Progenitor cell of endocrine pancreas (in vitro differentiated cells): ENCODE data around the gene C1QTNF3. TPM values are rescaled to one million over a fixed set of nuclear protein-coding genes. Genes with fewer than 3 reads are reported as not detected.
"Not testable (repeated sequence)": the region's sequence is repeated elsewhere in the genome, so short reads cannot be mapped to it uniquely, and the experiment has no call there.

Source experiments
- DNase-seq: peaks from one replicate; pipeline ENCODE4 v3.0.0; 2021; ENCODE audit warnings: low spot score; ENCODE audit not compliant: unreplicated experiment
- H3K27ac Mint-ChIP-seq: 2 replicates; pipeline ENCODE4 v1.8.0; 2021; ENCODE audit warnings: mild to moderate bottlenecking, moderate library complexity, mixed read lengths
- H3K27me3 Mint-ChIP-seq: 2 replicates; pipeline ENCODE4 v1.8.0; 2021; ENCODE audit warnings: mixed read lengths
- H3K36me3 Mint-ChIP-seq: 2 replicates; pipeline ENCODE4 v1.8.0; 2022; ENCODE audit warnings: mixed read lengths; ENCODE audit not compliant: insufficient read depth
- H3K4me1 Mint-ChIP-seq: 2 replicates; pipeline ENCODE4 v1.8.0; 2021; ENCODE audit warnings: low read depth, mixed read lengths
- H3K4me3 Mint-ChIP-seq: 2 replicates; pipeline ENCODE4 v1.8.0; 2021; ENCODE audit warnings: low read depth, mild to moderate bottlenecking, moderate library complexity, mixed read lengths
- H3K9me3 Mint-ChIP-seq: 2 replicates; pipeline ENCODE4 v1.8.0; 2021; ENCODE audit warnings: low read depth, mixed read lengths
- CTCF ChIP-seq: fragments of 200-600 bp; sonication (generic); IDR thresholded peaks from one replicate; pipeline ENCODE4 v1.5.0; 2021; ENCODE audit warnings: antibody characterized with exemption, mild to moderate bottlenecking; ENCODE audit not compliant: unreplicated experiment
- long read RNA-seq: library from polyadenylated mRNA; unstranded; transcript quantifications from one replicate; pipeline ENCODE4 v2.0.0, GENCODE V29; 2020
- total RNA-seq: library from RNA; stranded (reverse); gene quantifications from 2 replicates; pipeline ENCODE4 v1.2.1, GENCODE V29; 2021

The C1QTNF3 gene
- total RNA-seq: 9.6 and 11.0 TPM in 2 replicates
- long read RNA-seq, partial matches to known transcripts: 0 of 2 reads
- long read RNA-seq, other reads (novel, unspliced or antisense): 2 of 2 reads

GRCh38 chr5:34043099-34043876 lies at the start of gene C1QTNF3:
TSS of gene C1QTNF3 (minus strand) at chr5:34043213. CDS start at chr5:34043125, 88 bp downstream.
- Mint-ChIP-seq H3K4me3 (no peak within 1 kb of the TSS), H3K36me3 (peaks cover 2% of the 10 kb centered on the region), H3K9me3 (no peaks in the 10 kb centered on the region), H3K27me3 (no peaks in the 10 kb centered on the region), H3K27ac (no peak within 1 kb of the TSS), H3K4me1 (peaks cover 3% of the 10 kb centered on the region)
- no peak for DNase-seq
- no peak for TF ChIP-seq CTCF

- H3K27ac Mint-ChIP-seq, H3K4me3 Mint-ChIP-seq, H3K4me1 Mint-ChIP-seq, DNase-seq, H3K36me3 Mint-ChIP-seq, H3K27me3 Mint-ChIP-seq, H3K9me3 Mint-ChIP-seq: not testable (repeated sequence)
Measured at GRCh38 chr5:34091039-34091438, 48.0 kb upstream of the C1QTNF3 start.

GRCh38 chr5:34089802-34090201 lies 46.8 kb upstream of the C1QTNF3 start:
- not testable (repeated sequence) for H3K4me1 Mint-ChIP-seq, H3K27me3 Mint-ChIP-seq, H3K4me3 Mint-ChIP-seq, H3K9me3 Mint-ChIP-seq, DNase-seq, H3K36me3 Mint-ChIP-seq, H3K27ac Mint-ChIP-seq

- H3K4me3 Mint-ChIP-seq, H3K27me3 Mint-ChIP-seq, DNase-seq, H3K27ac Mint-ChIP-seq, H3K9me3 Mint-ChIP-seq, H3K36me3 Mint-ChIP-seq, H3K4me1 Mint-ChIP-seq: not testable (repeated sequence)
Measured at GRCh38 chr5:34087728-34088127, 44.7 kb upstream of the C1QTNF3 start.

GRCh38 chr5:34083898-34084297 lies 40.9 kb upstream of the C1QTNF3 start:
- not testable (repeated sequence) for H3K4me3 Mint-ChIP-seq, H3K27me3 Mint-ChIP-seq, H3K9me3 Mint-ChIP-seq, H3K4me1 Mint-ChIP-seq, H3K36me3 Mint-ChIP-seq, DNase-seq, H3K27ac Mint-ChIP-seq

DNA sequence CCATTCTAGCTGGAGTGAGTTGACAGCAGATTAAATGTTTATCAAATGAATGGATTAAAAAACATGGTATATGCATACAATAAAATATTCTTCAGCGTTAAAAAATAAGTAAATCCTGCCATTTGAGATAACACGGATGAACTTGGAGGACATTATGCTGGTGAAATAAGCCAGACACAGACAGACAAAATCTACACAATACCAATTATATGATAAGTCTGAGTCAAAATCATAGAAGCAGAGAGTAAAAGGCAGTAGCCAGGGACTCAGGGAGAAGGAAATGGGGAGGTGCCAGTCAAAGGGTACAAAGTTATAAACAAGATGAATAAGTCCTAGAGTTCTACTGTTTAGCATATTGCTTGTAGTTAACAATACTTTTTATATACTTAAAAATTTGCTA lies 36.5 kb upstream of the C1QTNF3 start:
- not testable (repeated sequence) for H3K27me3 Mint-ChIP-seq, H3K36me3 Mint-ChIP-seq, H3K9me3 Mint-ChIP-seq, H3K4me1 Mint-ChIP-seq, H3K27ac Mint-ChIP-seq, DNase-seq, H3K4me3 Mint-ChIP-seq

- not testable (repeated sequence) for H3K4me1 Mint-ChIP-seq, H3K4me3 Mint-ChIP-seq, H3K9me3 Mint-ChIP-seq, H3K27me3 Mint-ChIP-seq, H3K27ac Mint-ChIP-seq, H3K36me3 Mint-ChIP-seq, DNase-seq
Measured at GRCh38 chr5:34077636-34078035, 34.6 kb upstream of the C1QTNF3 start.

GRCh38 chr5:34076719-34077364 lies 33.8 kb upstream of the C1QTNF3 start:
- not testable (repeated sequence) for H3K27ac Mint-ChIP-seq, H3K27me3 Mint-ChIP-seq, H3K9me3 Mint-ChIP-seq, H3K4me1 Mint-ChIP-seq, DNase-seq, H3K36me3 Mint-ChIP-seq, H3K4me3 Mint-ChIP-seq

DNA sequence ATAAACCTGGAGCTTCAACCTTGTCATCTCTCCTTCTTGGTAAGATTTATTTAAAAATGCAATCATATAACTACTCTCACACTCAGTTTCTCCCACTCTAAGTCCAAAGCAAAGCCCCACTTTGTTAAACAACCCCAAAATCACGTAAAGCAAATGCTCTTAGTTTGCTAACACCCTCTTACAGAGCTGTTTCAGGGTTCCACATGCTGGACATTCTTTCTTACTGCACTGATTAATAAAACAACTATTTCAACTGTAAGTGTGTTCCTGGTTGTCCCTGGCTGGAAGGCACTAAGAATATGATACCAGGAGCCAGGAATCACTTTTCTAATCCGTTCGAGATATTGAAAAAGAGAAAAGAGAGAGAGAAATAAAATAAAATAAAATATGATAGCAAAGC lies 31.5 kb upstream of the C1QTNF3 start:
- H3K27ac Mint-ChIP-seq, H3K27me3 Mint-ChIP-seq, H3K36me3 Mint-ChIP-seq, H3K9me3 Mint-ChIP-seq, DNase-seq, H3K4me1 Mint-ChIP-seq, H3K4me3 Mint-ChIP-seq: not testable (repeated sequence)

- not testable (repeated sequence) for H3K4me3 Mint-ChIP-seq, H3K27ac Mint-ChIP-seq, H3K36me3 Mint-ChIP-seq, H3K9me3 Mint-ChIP-seq, DNase-seq, H3K27me3 Mint-ChIP-seq, H3K4me1 Mint-ChIP-seq
Measured at GRCh38 chr5:34074071-34074470, 31.1 kb upstream of the C1QTNF3 start.

DNA sequence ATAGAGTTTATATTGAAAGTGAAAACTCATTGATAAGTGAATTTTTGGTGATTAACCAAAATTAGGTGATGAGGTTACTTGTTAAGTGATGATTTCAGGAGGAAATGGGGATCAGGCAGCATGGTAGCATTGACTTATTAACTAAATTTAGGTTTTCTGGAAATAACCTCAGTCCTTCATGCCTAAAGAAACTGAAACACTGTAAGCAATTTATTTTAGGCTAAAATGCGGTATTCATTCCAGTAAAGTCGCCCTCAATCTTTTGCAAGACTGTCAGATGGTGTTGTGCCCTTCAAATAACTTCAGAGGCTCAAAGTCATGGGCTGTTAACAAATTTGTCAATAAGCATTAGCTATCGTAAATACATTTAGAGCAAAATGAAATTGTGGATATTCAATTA lies 27.6 kb upstream of the C1QTNF3 start:
- not testable (repeated sequence) for H3K4me3 Mint-ChIP-seq, H3K27ac Mint-ChIP-seq, H3K36me3 Mint-ChIP-seq, H3K4me1 Mint-ChIP-seq, H3K9me3 Mint-ChIP-seq, H3K27me3 Mint-ChIP-seq, DNase-seq
